ENCODE data around the gene LUZP2.

The LUZP2 gene

GRCh38 chr11:24820541-24820940 is 323.7 kb downstream of the LUZP2 start:
- Histone ChIP-seq H3K4me1 (ENCODE audit: control insufficient read depth in 5 of 5, insufficient read depth in 5 of 5, low read length in 5 of 5) (no peaks in the 10 kb centered on the region), H3K9ac (ENCODE audit: low read length in 5 of 5) (no peak overlapping the region)

DNA sequence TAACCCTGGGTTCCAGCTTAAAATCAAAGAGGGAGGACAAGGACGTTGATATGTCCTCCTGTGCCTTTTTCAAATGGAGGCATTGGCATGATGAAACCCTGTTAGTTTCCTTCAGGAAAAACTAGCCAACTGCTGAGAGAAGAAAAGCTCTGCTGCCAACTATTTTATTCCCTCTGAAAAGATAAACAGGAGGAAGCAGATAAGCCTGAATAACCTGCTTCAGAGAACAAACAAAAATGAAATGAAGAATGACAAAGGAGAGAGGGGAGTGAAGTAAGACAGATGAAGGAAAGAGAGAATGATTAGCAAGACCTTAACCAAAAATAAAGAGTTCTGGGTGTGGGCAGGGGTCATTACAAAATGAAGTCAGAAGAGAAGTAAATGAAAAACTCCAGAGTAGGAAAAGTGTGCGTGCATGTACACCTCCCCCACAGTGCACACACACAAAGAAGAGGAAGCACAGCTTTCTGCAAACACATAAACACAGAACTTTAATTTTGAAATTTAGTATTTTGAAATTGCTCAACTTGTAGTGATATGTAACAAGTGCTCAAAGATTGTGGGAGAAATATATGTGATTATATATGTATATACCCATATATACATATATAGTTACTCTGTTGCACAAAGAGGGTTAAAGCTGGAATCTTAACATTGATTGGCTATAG is 332.2 kb downstream of the LUZP2 start:
- H3K36me3 ChIP-seq (ENCODE audit: control insufficient read depth in 5 of 5, insufficient read depth in 5 of 5, low read length in 5 of 5) = no peaks in the 10 kb centered on the region
- no peaks in the 10 kb centered on the region for H3K27me3 ChIP-seq (ENCODE audit: control insufficient read depth in 5 of 5, insufficient read depth in 4 of 5, low read length in 5 of 5)
- peaks cover 0 to 8% (median 0%) of the 10 kb centered on the region in 5 donors for H3K4me1 ChIP-seq (ENCODE audit: control insufficient read depth in 5 of 5, insufficient read depth in 5 of 5, low read length in 5 of 5)
- no peaks in the 10 kb centered on the region for H3K9me3 ChIP-seq (ENCODE audit: control insufficient read depth in 5 of 5, low read length in 5 of 5)
- no peak overlapping the region for H3K27ac ChIP-seq (ENCODE audit: low read depth, low read length)
- no peak overlapping the region for H3K9ac ChIP-seq (ENCODE audit: low read length in 5 of 5)
- no peak overlapping the region for H3K4me3 ChIP-seq (ENCODE audit: low read depth in 1 of 5, low read length in 5 of 5)

More at GRCh38 chr11:24820541-24820940, 323.7 kb downstream of the LUZP2 start:
- Histone ChIP-seq H3K27ac (ENCODE audit: low read depth, low read length) (no peak overlapping the region), H3K9me3 (ENCODE audit: control insufficient read depth in 5 of 5, low read length in 5 of 5) (no peaks in the 10 kb centered on the region), H3K4me3 (ENCODE audit: low read depth in 1 of 5, low read length in 5 of 5) (no peak overlapping the region), H3K27me3 (ENCODE audit: control insufficient read depth in 5 of 5, insufficient read depth in 4 of 5, low read length in 5 of 5) (no peaks in the 10 kb centered on the region), H3K36me3 (ENCODE audit: control insufficient read depth in 5 of 5, insufficient read depth in 5 of 5, low read length in 5 of 5) (no peaks in the 10 kb centered on the region)

GRCh38 chr11:24833573-24833972 is 336.7 kb downstream of the LUZP2 start:
- Histone ChIP-seq H3K9ac (ENCODE audit: low read length in 5 of 5) (no peak overlapping the region), H3K4me1 (ENCODE audit: control insufficient read depth in 5 of 5, insufficient read depth in 5 of 5, low read length in 5 of 5) (peaks cover 0 to 19% (median 0%) of the 10 kb centered on the region in 5 donors), H3K27me3 (ENCODE audit: control insufficient read depth in 5 of 5, insufficient read depth in 4 of 5, low read length in 5 of 5) (no peaks in the 10 kb centered on the region), H3K4me3 (ENCODE audit: low read depth in 1 of 5, low read length in 5 of 5) (no peak overlapping the region), H3K27ac (ENCODE audit: low read depth, low read length) (no peak overlapping the region), H3K9me3 (ENCODE audit: control insufficient read depth in 5 of 5, low read length in 5 of 5) (no peaks in the 10 kb centered on the region), H3K36me3 (ENCODE audit: control insufficient read depth in 5 of 5, insufficient read depth in 5 of 5, low read length in 5 of 5) (no peaks in the 10 kb centered on the region)

DNA sequence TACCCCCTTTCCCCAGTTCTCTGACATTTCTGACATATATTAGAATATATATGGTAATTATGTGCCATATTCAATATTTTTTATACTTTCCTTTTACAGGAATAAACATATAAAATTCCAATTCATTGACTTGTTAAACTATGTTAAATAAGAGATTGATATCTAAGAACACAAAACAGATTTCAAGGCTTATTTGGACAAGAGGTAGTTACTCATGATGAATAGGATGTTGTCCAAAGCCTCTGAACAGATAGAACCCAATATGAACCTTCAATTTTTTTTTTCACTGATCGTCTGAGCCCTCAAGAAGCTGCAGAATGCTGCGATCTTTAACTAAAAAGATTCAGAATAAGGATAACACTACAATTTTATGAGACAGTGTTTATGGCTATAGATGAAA is 340.3 kb downstream of the LUZP2 start:
- peaks cover 0 to 16% (median 0%) of the 10 kb centered on the region in 5 donors for H3K4me1 ChIP-seq (ENCODE audit: control insufficient read depth in 5 of 5, insufficient read depth in 5 of 5, low read length in 5 of 5)
- no peaks in the 10 kb centered on the region for H3K27me3 ChIP-seq (ENCODE audit: control insufficient read depth in 5 of 5, insufficient read depth in 4 of 5, low read length in 5 of 5)
- H3K36me3 ChIP-seq (ENCODE audit: control insufficient read depth in 5 of 5, insufficient read depth in 5 of 5, low read length in 5 of 5) = no peaks in the 10 kb centered on the region
- no peak overlapping the region for H3K27ac ChIP-seq (ENCODE audit: low read depth, low read length)
- H3K9ac ChIP-seq (ENCODE audit: low read length in 5 of 5) = no peak overlapping the region
- no peak overlapping the region for H3K4me3 ChIP-seq (ENCODE audit: low read depth in 1 of 5, low read length in 5 of 5)
- H3K9me3 ChIP-seq (ENCODE audit: control insufficient read depth in 5 of 5, low read length in 5 of 5) = no peaks in the 10 kb centered on the region

DNA sequence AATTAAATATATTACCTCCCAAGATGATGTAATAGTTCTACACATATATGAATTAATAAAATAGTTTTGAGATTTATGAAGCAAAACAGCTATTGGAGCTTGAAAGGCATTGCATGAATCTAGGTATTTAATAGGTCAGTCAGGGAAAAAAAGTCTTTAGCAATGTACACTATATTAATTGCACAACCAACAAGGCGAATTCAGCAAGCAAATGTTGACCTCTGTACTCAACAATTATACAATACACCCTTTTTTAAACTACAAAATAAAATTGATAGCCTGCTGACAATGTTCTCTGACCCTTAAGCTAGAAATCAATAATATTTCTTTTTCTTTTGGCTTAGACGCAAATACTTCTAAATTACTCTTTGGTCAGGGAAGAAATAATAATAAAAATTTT is 345.5 kb downstream of the LUZP2 start:
- Histone ChIP-seq H3K36me3 (ENCODE audit: control insufficient read depth in 5 of 5, insufficient read depth in 5 of 5, low read length in 5 of 5) (no peaks in the 10 kb centered on the region), H3K9ac (ENCODE audit: low read length in 5 of 5) (no peak overlapping the region), H3K9me3 (ENCODE audit: control insufficient read depth in 5 of 5, low read length in 5 of 5) (no peaks in the 10 kb centered on the region), H3K27me3 (ENCODE audit: control insufficient read depth in 5 of 5, insufficient read depth in 4 of 5, low read length in 5 of 5) (no peaks in the 10 kb centered on the region), H3K4me1 (ENCODE audit: control insufficient read depth in 5 of 5, insufficient read depth in 5 of 5, low read length in 5 of 5) (peaks cover 0 to 8% (median 0%) of the 10 kb centered on the region in 5 donors), H3K27ac (ENCODE audit: low read depth, low read length) (no peak overlapping the region), H3K4me3 (ENCODE audit: low read depth in 1 of 5, low read length in 5 of 5) (no peak overlapping the region)

- H3K27ac ChIP-seq (ENCODE audit: low read depth, low read length) = no peak overlapping the region
- no peak overlapping the region for H3K9ac ChIP-seq (ENCODE audit: low read length in 5 of 5)
- H3K4me1 ChIP-seq (ENCODE audit: control insufficient read depth in 5 of 5, insufficient read depth in 5 of 5, low read length in 5 of 5) = peaks cover 0 to 8% (median 0%) of the 10 kb centered on the region in 5 donors
- H3K4me3 ChIP-seq (ENCODE audit: low read depth in 1 of 5, low read length in 5 of 5) = no peak overlapping the region
- H3K36me3 ChIP-seq (ENCODE audit: control insufficient read depth in 5 of 5, insufficient read depth in 5 of 5, low read length in 5 of 5) = no peaks in the 10 kb centered on the region
- H3K27me3 ChIP-seq (ENCODE audit: control insufficient read depth in 5 of 5, insufficient read depth in 4 of 5, low read length in 5 of 5) = no peaks in the 10 kb centered on the region
- H3K9me3 ChIP-seq (ENCODE audit: control insufficient read depth in 5 of 5, low read length in 5 of 5) = no peaks in the 10 kb centered on the region
These were observed 347.6 kb downstream of the LUZP2 start for GRCh38 chr11:24844406-24844805.

DNA sequence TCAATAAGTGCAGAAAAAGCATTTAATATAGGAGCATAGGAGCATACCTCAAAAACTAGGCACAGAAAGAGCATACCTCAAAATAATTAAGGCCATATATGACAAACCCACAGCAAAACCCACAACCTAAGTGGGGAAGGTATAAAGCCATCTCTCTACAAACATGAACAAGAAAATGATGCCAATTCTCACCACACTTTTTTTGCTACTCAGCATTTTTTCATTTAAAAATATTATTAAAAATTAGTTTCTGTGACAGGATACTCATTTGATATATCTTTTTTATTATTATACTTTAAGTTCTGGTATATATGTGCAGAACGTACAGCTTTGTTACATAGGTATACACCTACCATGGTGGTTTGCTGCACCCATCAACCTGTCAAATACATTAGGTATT is 352.0 kb downstream of the LUZP2 start:
- H3K27me3 ChIP-seq (ENCODE audit: control insufficient read depth in 5 of 5, insufficient read depth in 4 of 5, low read length in 5 of 5) = no peaks in the 10 kb centered on the region
- H3K4me3 ChIP-seq (ENCODE audit: low read depth in 1 of 5, low read length in 5 of 5) = no peak overlapping the region
- H3K9me3 ChIP-seq (ENCODE audit: control insufficient read depth in 5 of 5, low read length in 5 of 5) = no peaks in the 10 kb centered on the region
- H3K36me3 ChIP-seq (ENCODE audit: control insufficient read depth in 5 of 5, insufficient read depth in 5 of 5, low read length in 5 of 5) = no peaks in the 10 kb centered on the region
- H3K27ac ChIP-seq (ENCODE audit: low read depth, low read length) = no peak overlapping the region
- no peak overlapping the region for H3K9ac ChIP-seq (ENCODE audit: low read length in 5 of 5)
- H3K4me1 ChIP-seq (ENCODE audit: control insufficient read depth in 5 of 5, insufficient read depth in 5 of 5, low read length in 5 of 5) = peaks cover 0 to 1% (median 0%) of the 10 kb centered on the region in 5 donors

- H3K27me3 ChIP-seq (ENCODE audit: control insufficient read depth in 5 of 5, insufficient read depth in 4 of 5, low read length in 5 of 5) = no peaks in the 10 kb centered on the region
- H3K9me3 ChIP-seq (ENCODE audit: control insufficient read depth in 5 of 5, low read length in 5 of 5) = no peaks in the 10 kb centered on the region
- no peaks in the 10 kb centered on the region for H3K4me1 ChIP-seq (ENCODE audit: control insufficient read depth in 5 of 5, insufficient read depth in 5 of 5, low read length in 5 of 5)
- H3K36me3 ChIP-seq (ENCODE audit: control insufficient read depth in 5 of 5, insufficient read depth in 5 of 5, low read length in 5 of 5) = no peaks in the 10 kb centered on the region
- no peak overlapping the region for H3K4me3 ChIP-seq (ENCODE audit: low read depth in 1 of 5, low read length in 5 of 5)
- H3K9ac ChIP-seq (ENCODE audit: low read length in 5 of 5) = no peak overlapping the region
- H3K27ac ChIP-seq (ENCODE audit: low read depth, low read length) = no peak overlapping the region
These were observed 359.1 kb downstream of the LUZP2 start for GRCh38 chr11:24855951-24856350.

DNA sequence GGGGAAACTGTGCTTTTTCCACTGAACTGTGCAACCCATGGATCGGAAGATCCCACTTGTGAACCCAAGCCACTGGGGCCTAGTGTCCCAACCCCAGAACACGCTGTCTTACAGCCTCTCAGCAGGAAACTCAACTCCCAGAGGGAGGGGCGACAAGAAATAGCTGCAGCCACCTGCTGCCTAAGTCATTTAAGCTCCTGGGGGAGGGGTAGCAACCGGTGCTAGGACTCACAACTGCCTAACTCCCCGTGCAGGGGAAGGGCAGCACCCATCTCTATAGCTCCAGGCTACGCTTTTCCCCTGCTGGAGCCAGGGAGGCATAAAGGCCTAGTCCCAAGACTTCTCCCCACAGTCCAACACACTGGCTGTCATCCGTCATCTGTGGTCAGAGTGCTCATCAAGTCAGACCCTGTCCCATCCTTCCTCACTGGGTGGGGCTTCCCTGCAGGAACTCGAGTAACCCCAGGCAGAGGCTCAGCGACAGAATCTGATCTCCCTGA is 363.0 kb downstream of the LUZP2 start:
- no peaks in the 10 kb centered on the region for H3K4me1 ChIP-seq (ENCODE audit: control insufficient read depth in 5 of 5, insufficient read depth in 5 of 5, low read length in 5 of 5)
- H3K9ac ChIP-seq (ENCODE audit: low read length in 5 of 5) = no peak overlapping the region
- no peak overlapping the region for H3K27ac ChIP-seq (ENCODE audit: low read depth, low read length)
- no peak overlapping the region for H3K4me3 ChIP-seq (ENCODE audit: low read depth in 1 of 5, low read length in 5 of 5)
- H3K9me3 ChIP-seq (ENCODE audit: control insufficient read depth in 5 of 5, low read length in 5 of 5) = peaks cover 0 to 13% (median 5%) of the 10 kb centered on the region in 5 donors
- H3K27me3 ChIP-seq (ENCODE audit: control insufficient read depth in 5 of 5, insufficient read depth in 4 of 5, low read length in 5 of 5) = no peaks in the 10 kb centered on the region
- H3K36me3 ChIP-seq (ENCODE audit: control insufficient read depth in 5 of 5, insufficient read depth in 5 of 5, low read length in 5 of 5) = no peaks in the 10 kb centered on the region

- Histone ChIP-seq H3K4me1 (ENCODE audit: control insufficient read depth in 5 of 5, insufficient read depth in 5 of 5, low read length in 5 of 5) (no peaks in the 10 kb centered on the region), H3K9me3 (ENCODE audit: control insufficient read depth in 5 of 5, low read length in 5 of 5) (peaks cover 0 to 15% (median 5%) of the 10 kb centered on the region in 5 donors), H3K27ac (ENCODE audit: low read depth, low read length) (no peak overlapping the region), H3K36me3 (ENCODE audit: control insufficient read depth in 5 of 5, insufficient read depth in 5 of 5, low read length in 5 of 5) (no peaks in the 10 kb centered on the region), H3K9ac (ENCODE audit: low read length in 5 of 5) (no peak overlapping the region), H3K27me3 (ENCODE audit: control insufficient read depth in 5 of 5, insufficient read depth in 4 of 5, low read length in 5 of 5) (no peaks in the 10 kb centered on the region), H3K4me3 (ENCODE audit: low read depth in 1 of 5, low read length in 5 of 5) (peak overlapping the region in 1 of 5 donors; percentile 14)
These were observed 364.6 kb downstream of the LUZP2 start for GRCh38 chr11:24861440-24861839.
